Prostate gland (tissue), 2 donors: ENCODE results near the gene JUNB.

ENCODE experiments used
- CTCF ChIP-seq, 4 experiments: fragments of 200-600 bp in 2 of 4; fragments of 450-650 bp in 2 of 4; sonication (generic) in 2 of 4; IDR thresholded peaks; 1 replicate in 3 of 4; 2 replicates in 1 of 4; pipeline ENCODE4 v1.5.1; 2016 to 2019; ENCODE audit warnings: antibody characterized with exemption in 4 of 4, mild to moderate bottlenecking in 2 of 4, moderate library complexity in 2 of 4
- POLR2A ChIP-seq: fragments of 450-650 bp; IDR thresholded peaks from one replicate; pipeline ENCODE4 v1.6.1; 2016; ENCODE audit warnings: antibody characterized with exemption, mild to moderate bottlenecking

DNA sequence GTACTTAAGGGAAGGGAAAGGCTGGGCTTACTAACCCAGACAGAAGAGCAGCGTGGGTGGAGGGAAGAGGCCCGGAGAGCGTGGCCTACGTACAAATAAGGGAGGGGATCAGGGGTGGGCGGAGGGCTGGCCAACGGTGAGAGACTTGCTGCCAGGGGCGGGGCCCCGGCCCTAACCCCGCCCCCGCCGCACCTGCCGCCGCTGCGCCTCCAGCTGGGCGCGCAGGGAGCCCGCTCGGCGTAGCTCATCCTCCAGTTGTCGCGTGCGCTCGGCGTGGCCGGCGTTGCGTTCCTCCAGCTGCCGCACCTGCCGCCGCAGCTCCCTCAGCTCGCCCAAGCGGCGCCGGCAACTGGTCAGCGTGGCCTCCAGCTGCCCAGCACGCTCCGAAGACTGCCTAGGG, 21.6 kb upstream of the JUNB start:
- no peak for TF ChIP-seq POLR2A
- no peak for TF ChIP-seq CTCF (IDR thresholded peaks at IDR 0.05)
